ENCODE data around the gene NUTM1.

Gene NUTM1

GRCh38 chr15:34358948-34359347, 15.8 kb downstream of the NUTM1 start:
- TF ChIP-seq CTCF (IDR thresholded peaks at IDR 0.05; ENCODE audit: extremely low read depth, missing control alignments): no peak
- no peak for DNase-seq (ENCODE audit: low spot score)

- TF ChIP-seq CTCF (IDR thresholded peaks at IDR 0.05; ENCODE audit: extremely low read depth, missing control alignments): no peak
- DNase-seq (ENCODE audit: low spot score): no peak
Observed at GRCh38 chr15:34359416-34359815, 16.3 kb downstream of the NUTM1 start.

- no peak for DNase-seq (ENCODE audit: low spot score)
- TF ChIP-seq CTCF (IDR thresholded peaks at IDR 0.05; ENCODE audit: extremely low read depth, missing control alignments): no peak
Observed at GRCh38 chr15:34360298-34360697, 17.2 kb downstream of the NUTM1 start.

GRCh38 chr15:34361278-34361677, 18.2 kb downstream of the NUTM1 start:
- no peak for DNase-seq (ENCODE audit: low spot score)
- TF ChIP-seq CTCF (IDR thresholded peaks at IDR 0.05; ENCODE audit: extremely low read depth, missing control alignments): no peak

- no peak for DNase-seq (ENCODE audit: low spot score)
- TF ChIP-seq CTCF (IDR thresholded peaks at IDR 0.05; ENCODE audit: extremely low read depth, missing control alignments): no peak
Observed at GRCh38 chr15:34362047-34362773, 19.1 kb downstream of the NUTM1 start.

GRCh38 chr15:34364041-34364440, 20.9 kb downstream of the NUTM1 start:
- DNase-seq (ENCODE audit: low spot score): no peak
- TF ChIP-seq CTCF (IDR thresholded peaks at IDR 0.05; ENCODE audit: extremely low read depth, missing control alignments): no peak

- peak; percentile 30 for DNase-seq (ENCODE audit: low spot score)
- no peak for TF ChIP-seq CTCF (IDR thresholded peaks at IDR 0.05; ENCODE audit: extremely low read depth, missing control alignments)
Observed at GRCh38 chr15:34365091-34365825, 22.1 kb downstream of the NUTM1 start.
